CD4-positive, alpha-beta T cell (primary cell): Measurements from ENCODE around the gene ECT2L. TPM values are rescaled to one million over a fixed set of nuclear protein-coding genes. Genes with fewer than 3 reads are reported as not detected.
A peak's percentile ranks its signal among the peaks of the same experiment; 100 is the strongest.

Experiments
- ATAC-seq: fragments of 200-7000 bp; cut with Tn5 transposase; one replicate; pipeline ENCODE4 v1.10.0; 2022; ENCODE audit warnings: mild to moderate bottlenecking; ENCODE audit not compliant: poor library complexity
- CTCF ChIA-PET: fragments of 350-600 bp; sonication (Branson Sonifier 250); formaldehyde crosslinking; loops from one replicate; lab custom pipeline; 2021; ENCODE audit warnings: antibody characterized with exemption, inconsistent platforms; lab: Charles Lee
- POLR2A ChIA-PET: fragments of 350-600 bp; sonication (Branson Sonifier 250); formaldehyde crosslinking; loops from one replicate; lab custom pipeline; 2021; ENCODE audit warnings: antibody characterized with exemption, inconsistent platforms; lab: Charles Lee
- DNase-seq, 14 experiments: peaks; one replicate each; pipeline ENCODE4 v3.0.0-alpha.2; 2013 to 2020; ENCODE audit warnings: mixed read lengths in 2 of 14
- H3K27ac ChIP-seq, 2 donors: one replicate each; pipeline versions ENCODE4 v1.5.1 to v1.7.0; 2013; ENCODE audit warnings: low read length in 2 of 2, low read depth in 1 of 2, mild to moderate bottlenecking in 1 of 2
- H3K27me3 ChIP-seq, 2 experiments: 1 replicate in 1 of 2; 2 replicates in 1 of 2; pipeline versions ENCODE4 v1.6.1 to v1.7.0; 2013; ENCODE audit warnings: low read length in 2 of 2, control low read depth in 1 of 2, mild to moderate bottlenecking in 1 of 2, moderate library complexity in 1 of 2; ENCODE audit not compliant: insufficient read depth in 2 of 2, control insufficient read depth in 1 of 2
- H3K36me3 ChIP-seq: one replicate; pipeline ENCODE4 v1.6.1; 2013; ENCODE audit warnings: low read length, control low read depth; ENCODE audit not compliant: insufficient read depth
- H3K4me1 ChIP-seq: one replicate; pipeline ENCODE4 v1.6.1; 2013; ENCODE audit warnings: low read length, control low read depth; ENCODE audit not compliant: insufficient read depth
- H3K4me3 ChIP-seq: one replicate; pipeline ENCODE4 v1.5.1; 2013; ENCODE audit warnings: mild to moderate bottlenecking, low read length, moderate library complexity
- H3K9me3 ChIP-seq, 2 experiments: 1 replicate in 1 of 2; 2 replicates in 1 of 2; pipeline versions ENCODE4 v1.6.1 to v1.7.0; 2013; ENCODE audit warnings: low read length in 2 of 2, mild to moderate bottlenecking in 2 of 2, control low read depth in 1 of 2, moderate library complexity in 1 of 2; ENCODE audit not compliant: control insufficient read depth in 1 of 2, insufficient read depth in 1 of 2
- H3K27ac Mint-ChIP-seq: one replicate; pipeline ENCODE4 v1.8.0; 2020; ENCODE audit warnings: mixed read lengths
- H3K27me3 Mint-ChIP-seq: one replicate; pipeline ENCODE4 v1.8.0; 2021; ENCODE audit warnings: mixed read lengths
- H3K36me3 Mint-ChIP-seq: one replicate; pipeline ENCODE4 v1.8.0; 2021; ENCODE audit warnings: low read depth, mixed read lengths
- H3K4me1 Mint-ChIP-seq: one replicate; pipeline ENCODE4 v1.8.0; 2021; ENCODE audit warnings: low read depth, mixed read lengths
- H3K4me3 Mint-ChIP-seq: one replicate; pipeline ENCODE4 v1.8.0; 2020; ENCODE audit warnings: mild to moderate bottlenecking, mixed read lengths
- H3K9me3 Mint-ChIP-seq: one replicate; pipeline ENCODE4 v1.8.0; 2020; ENCODE audit warnings: mixed read lengths
- CTCF ChIP-seq: fragments of 200-600 bp; IDR thresholded peaks from one replicate; pipeline ENCODE4 v1.8.0; 2022; ENCODE audit warnings: antibody characterized with exemption, mild to moderate bottlenecking
- intact Hi-C, 2 experiments: fragments of 100-400 bp; cut with DNase I in 1 of 2; cut with micrococcal nuclease in 1 of 2; formaldehyde crosslinking; loops; one replicate each; pipeline versions ENCODE4 v1.15.1 to v1.9.0; 2023 to 2025; cut with DNase I, micrococcal nuclease
- total RNA-seq, 174 experiments: library from RNA in 2 of 174; stranded (reverse) in 2 of 174; gene quantifications; one replicate each; pipeline ENCODE4 v1.2.3 and lab custom pipeline; 2021 to 2026

Gene ECT2L
- total RNA-seq, 2 experiments from 2014 or later = not detected

GRCh38 chr6:138765896-138766655, 29.8 kb upstream of the ECT2L start:
- POLR2A ChIA-PET = no interaction called here
- no peak overlapping the region for H3K27ac ChIP-seq
- H3K36me3 ChIP-seq = no peaks in the 10 kb centered on the region
- no peak overlapping the region for H3K27ac Mint-ChIP-seq
- H3K4me3 ChIP-seq = no peak overlapping the region
- no peaks in the 10 kb centered on the region for H3K27me3 Mint-ChIP-seq
- ATAC-seq (peak; percentile 41), DNase-seq (peak in 4 of 14 experiments; percentile 4 to 54 (median 52))
- H3K4me3 Mint-ChIP-seq = no peak overlapping the region
- CTCF ChIA-PET = interaction anchor here (1.1 to 1.3 kb wide), 2 partner anchors 178 to 650 kb away, joined by 4 to 10 read pairs; no protein-coding TSS in a partner anchor
- H3K4me1 Mint-ChIP-seq = no peaks in the 10 kb centered on the region
- intact Hi-C loops = loop anchor here (1.0 to 5.0 kb wide), 6 partner anchors 74 to 650 kb away; no protein-coding TSS in a partner anchor
- no peaks in the 10 kb centered on the region for H3K27me3 ChIP-seq
- H3K36me3 Mint-ChIP-seq = no peaks in the 10 kb centered on the region
- no peaks in the 10 kb centered on the region for H3K4me1 ChIP-seq
- peak; percentile 89 for TF ChIP-seq CTCF
- H3K9me3 ChIP-seq = no peaks in the 10 kb centered on the region
- H3K9me3 Mint-ChIP-seq = no peaks in the 10 kb centered on the region

- no peaks in the 10 kb centered on the region for H3K27me3 ChIP-seq
- no peak overlapping the region for H3K27ac Mint-ChIP-seq
- no peaks in the 10 kb centered on the region for H3K36me3 ChIP-seq
- no peaks in the 10 kb centered on the region for H3K9me3 ChIP-seq
- no peak overlapping the region for H3K4me3 Mint-ChIP-seq
- H3K4me1 Mint-ChIP-seq = peaks cover 22% of the 10 kb centered on the region
- no peak overlapping the region for H3K27ac ChIP-seq
- no peak for TF ChIP-seq CTCF
- CTCF ChIA-PET = interaction anchor here (1.1 kb wide), 1 partner anchor 605 kb away, joined by 3 read pairs; the partner anchor contains the start of gene CITED2
- no peak overlapping the region for H3K4me3 ChIP-seq
- ATAC-seq (no peak), DNase-seq (no peak)
- H3K27me3 Mint-ChIP-seq = no peaks in the 10 kb centered on the region
- peaks cover 6% of the 10 kb centered on the region for H3K4me1 ChIP-seq
- H3K36me3 Mint-ChIP-seq = peaks cover 14% of the 10 kb centered on the region
- POLR2A ChIA-PET = no interaction called here
- intact Hi-C loops = loop anchor here in 1 of 2 experiments (5.0 kb wide), 1 partner anchor 342 kb away; no protein-coding TSS in a partner anchor
- H3K9me3 Mint-ChIP-seq = no peaks in the 10 kb centered on the region
These were observed 26.7 kb upstream of the ECT2L start for GRCh38 chr6:138769102-138769676.

GRCh38 chr6:138772596-138773176, 23.2 kb upstream of the ECT2L start:
- ChIA-PET CTCF (interaction anchor here (0.5 kb wide), 1 partner anchor 978 kb away, joined by 3 read pairs; no protein-coding TSS in a partner anchor), POLR2A (interaction anchor here (0.7 to 3.3 kb wide), 10 partner anchors 80 to 905 kb away, joined by 3 to 52 read pairs (median 4); partner anchors contain the start of genes CITED2, HEBP2 and TXLNB)

More at GRCh38 chr6:138772596-138773176, 23.2 kb upstream of the ECT2L start:
- intact Hi-C loops = loop anchor here (2.0 to 10.0 kb wide), 6 partner anchors 215 to 1558 kb away; partner anchors contain the start of genes CITED2 (in 2 of the 2), ABRACL (in 1 of the 2), HEBP2 (in 1 of the 2) and IFNGR1 (in 1 of the 2)
- peaks cover 32% of the 10 kb centered on the region for H3K36me3 Mint-ChIP-seq
- peak overlapping the region; percentile 98 for H3K4me3 Mint-ChIP-seq
- no peaks in the 10 kb centered on the region for H3K9me3 ChIP-seq
- no peak for TF ChIP-seq CTCF
- H3K36me3 ChIP-seq = peaks cover 17% of the 10 kb centered on the region
- H3K4me1 ChIP-seq = peaks cover 11% of the 10 kb centered on the region
- H3K27me3 Mint-ChIP-seq = no peaks in the 10 kb centered on the region
- H3K4me1 Mint-ChIP-seq = peaks cover 36% of the 10 kb centered on the region
- H3K27ac Mint-ChIP-seq = peak overlapping the region; percentile 98
- peak overlapping the region; percentile 85 for H3K4me3 ChIP-seq
- H3K9me3 Mint-ChIP-seq = no peaks in the 10 kb centered on the region
- H3K27me3 ChIP-seq = no peaks in the 10 kb centered on the region
- H3K27ac ChIP-seq = peak overlapping the region; percentile 93 to 97
- ATAC-seq = no peak
- DNase-seq = peak in 2 of 14 experiments; percentile 13 to 27
